Vagina (tissue), 2 donors: ENCODE data around the gene LAMC1.

Experiments
- POLR2A ChIP-seq, 2 donors: fragments of 450-650 bp; IDR thresholded peaks; one replicate each; pipeline ENCODE4 v1.6.1; 2017; ENCODE audit warnings: antibody characterized with exemption in 2 of 2, mild to moderate bottlenecking in 2 of 2, moderate library complexity in 2 of 2
- POLR2AphosphoS5 ChIP-seq, 2 donors: sonication (generic); formaldehyde crosslinking; IDR thresholded peaks; one replicate each; pipeline ENCODE4 v1.9.0; 2017; ENCODE audit warnings: antibody characterized with exemption in 2 of 2, mild to moderate bottlenecking in 2 of 2, low read depth in 1 of 2; ENCODE audit not compliant: insufficient read depth in 1 of 2
- TF ChIP-seq, protein P1 (sequence below), 3 experiments: fragments of 450-650 bp in 2 of 3; fragments of 200-600 bp in 1 of 3; sonication (generic) in 1 of 3; IDR thresholded peaks; one replicate each; pipeline ENCODE4 v1.5.1; 2017 to 2019; ENCODE audit warnings: antibody characterized with exemption in 3 of 3, mild to moderate bottlenecking in 2 of 3, moderate library complexity in 2 of 3

DNA sequence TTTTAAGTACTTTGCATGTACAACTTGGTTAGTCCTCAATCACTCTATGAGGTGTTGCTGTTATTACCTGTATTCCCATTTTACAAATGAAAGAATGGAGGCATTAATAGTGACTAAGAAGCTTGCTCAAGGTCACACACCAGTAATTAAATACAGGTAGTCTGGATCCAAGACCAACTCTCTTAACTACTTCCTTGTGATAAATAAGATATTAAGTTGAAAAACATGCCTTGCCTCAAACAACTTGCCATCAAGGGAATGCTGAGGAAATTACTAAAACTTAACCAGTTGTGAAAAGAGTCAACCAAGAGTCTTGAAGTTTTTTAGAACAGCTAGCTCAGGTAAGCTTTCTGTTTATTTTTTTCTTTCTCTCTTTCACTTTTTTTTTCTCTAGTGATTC is 21.0 kb upstream of the LAMC1 start:
- TF ChIP-seq, protein P1, sequence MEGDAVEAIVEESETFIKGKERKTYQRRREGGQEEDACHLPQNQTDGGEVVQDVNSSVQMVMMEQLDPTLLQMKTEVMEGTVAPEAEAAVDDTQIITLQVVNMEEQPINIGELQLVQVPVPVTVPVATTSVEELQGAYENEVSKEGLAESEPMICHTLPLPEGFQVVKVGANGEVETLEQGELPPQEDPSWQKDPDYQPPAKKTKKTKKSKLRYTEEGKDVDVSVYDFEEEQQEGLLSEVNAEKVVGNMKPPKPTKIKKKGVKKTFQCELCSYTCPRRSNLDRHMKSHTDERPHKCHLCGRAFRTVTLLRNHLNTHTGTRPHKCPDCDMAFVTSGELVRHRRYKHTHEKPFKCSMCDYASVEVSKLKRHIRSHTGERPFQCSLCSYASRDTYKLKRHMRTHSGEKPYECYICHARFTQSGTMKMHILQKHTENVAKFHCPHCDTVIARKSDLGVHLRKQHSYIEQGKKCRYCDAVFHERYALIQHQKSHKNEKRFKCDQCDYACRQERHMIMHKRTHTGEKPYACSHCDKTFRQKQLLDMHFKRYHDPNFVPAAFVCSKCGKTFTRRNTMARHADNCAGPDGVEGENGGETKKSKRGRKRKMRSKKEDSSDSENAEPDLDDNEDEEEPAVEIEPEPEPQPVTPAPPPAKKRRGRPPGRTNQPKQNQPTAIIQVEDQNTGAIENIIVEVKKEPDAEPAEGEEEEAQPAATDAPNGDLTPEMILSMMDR (IDR thresholded peaks at IDR 0.05): no peak
- TF ChIP-seq POLR2A (IDR thresholded peaks at IDR 0.05): no peak
- TF ChIP-seq POLR2AphosphoS5 (IDR thresholded peaks at IDR 0.05; ENCODE audit: insufficient read depth in 1 of 2, low read depth in 1 of 2): no peak
